Activated T-cell treated with anti-CD3 and anti-CD28 coated beads, Interleukin-2, amount 50 U/mL, for 72 hours (primary cell): Measurements from ENCODE around the gene PRKN. TPM values are rescaled to one million over a fixed set of nuclear protein-coding genes. Genes with fewer than 3 reads are reported as not detected.

Experiments used
- ATAC-seq, 2 donors: fragments of 150-1000 bp; cut with Tn5 transposase; replicated peaks in 1 of 2; 2 replicates each; pipeline ENCODE4 v1.10.0; 2021; ENCODE audit warnings: moderate library complexity in 2 of 2, mild to moderate bottlenecking in 1 of 2
- DNase-seq, 2 donors: peaks; one replicate each; pipeline ENCODE4 v3.0.0; 2021 to 2022; ENCODE audit warnings: mixed read lengths in 1 of 2
- H3K27ac Mint-ChIP-seq: one replicate; pipeline ENCODE4 v1.8.0; 2022; ENCODE audit warnings: mild to moderate bottlenecking, moderate library complexity, mixed read lengths
- H3K27me3 Mint-ChIP-seq: one replicate; pipeline ENCODE4 v1.8.0; 2022; ENCODE audit warnings: low read depth, mixed read lengths
- H3K36me3 Mint-ChIP-seq, 2 donors: one replicate each; pipeline ENCODE4 v1.8.0; 2022; ENCODE audit warnings: mixed read lengths in 2 of 2, mild to moderate bottlenecking in 1 of 2; ENCODE audit not compliant: insufficient read depth in 2 of 2
- H3K4me1 Mint-ChIP-seq: one replicate; pipeline ENCODE4 v1.8.0; 2022; ENCODE audit warnings: low read depth, mixed read lengths
- H3K4me3 Mint-ChIP-seq, 2 donors: one replicate each; pipeline ENCODE4 v1.8.0; 2022; ENCODE audit warnings: mild to moderate bottlenecking in 2 of 2, mixed read lengths in 2 of 2, moderate library complexity in 2 of 2
- H3K9me3 Mint-ChIP-seq, 2 donors: one replicate each; pipeline ENCODE4 v1.8.0; 2022; ENCODE audit warnings: mixed read lengths in 2 of 2
- total RNA-seq, 2 donors: library from RNA; stranded (reverse); gene quantifications; one replicate each; pipeline ENCODE4 v1.2.3, GENCODE V29; 2022

The PRKN gene
- total RNA-seq, 2 donors from 2014 or later, result 2.5 to 2.8 TPM

DNA sequence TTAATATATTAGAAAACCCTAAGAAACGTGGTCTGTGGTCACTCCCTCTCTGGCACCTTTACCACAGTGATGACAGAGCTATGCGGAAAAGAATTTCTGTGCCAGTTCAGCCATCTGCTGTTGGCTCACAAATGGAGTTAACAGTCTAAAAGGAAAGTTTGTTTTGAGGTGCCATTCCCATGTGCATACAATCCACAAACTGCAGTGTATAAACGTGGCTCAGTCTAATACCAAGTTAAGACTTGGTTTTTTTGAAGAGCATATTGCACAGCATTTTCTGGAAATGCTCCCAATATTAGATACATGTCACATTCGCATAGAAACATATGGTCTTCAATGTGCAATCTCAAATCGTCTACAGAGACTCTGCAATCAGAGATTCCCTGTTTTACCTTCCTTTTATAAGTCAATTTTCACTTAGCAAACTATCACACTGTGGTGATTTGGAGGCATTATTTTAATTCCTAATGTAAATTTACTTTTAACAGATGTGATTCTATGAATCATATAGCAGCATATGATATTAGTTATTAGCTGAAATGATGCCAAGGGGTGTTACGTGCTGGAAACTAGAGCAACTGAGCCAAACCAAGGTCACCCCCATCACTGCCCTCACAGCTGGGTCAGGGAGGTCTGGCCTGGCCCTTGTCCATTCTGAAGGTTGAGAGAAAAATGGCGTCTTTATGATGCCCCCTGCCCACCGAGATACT is 383.5 kb downstream of the PRKN start:
- Mint-ChIP-seq H3K27ac (no peak overlapping the region), H3K4me3 (no peak overlapping the region), H3K27me3 (no peaks in the 10 kb centered on the region), H3K4me1 (no peaks in the 10 kb centered on the region), H3K36me3 (peaks cover 0 to 2% of the 10 kb centered on the region in 2 donors), H3K9me3 (peaks cover 0 to 5% of the 10 kb centered on the region in 2 donors)
- ATAC-seq, result no peak
- DNase-seq, result no peak

DNA sequence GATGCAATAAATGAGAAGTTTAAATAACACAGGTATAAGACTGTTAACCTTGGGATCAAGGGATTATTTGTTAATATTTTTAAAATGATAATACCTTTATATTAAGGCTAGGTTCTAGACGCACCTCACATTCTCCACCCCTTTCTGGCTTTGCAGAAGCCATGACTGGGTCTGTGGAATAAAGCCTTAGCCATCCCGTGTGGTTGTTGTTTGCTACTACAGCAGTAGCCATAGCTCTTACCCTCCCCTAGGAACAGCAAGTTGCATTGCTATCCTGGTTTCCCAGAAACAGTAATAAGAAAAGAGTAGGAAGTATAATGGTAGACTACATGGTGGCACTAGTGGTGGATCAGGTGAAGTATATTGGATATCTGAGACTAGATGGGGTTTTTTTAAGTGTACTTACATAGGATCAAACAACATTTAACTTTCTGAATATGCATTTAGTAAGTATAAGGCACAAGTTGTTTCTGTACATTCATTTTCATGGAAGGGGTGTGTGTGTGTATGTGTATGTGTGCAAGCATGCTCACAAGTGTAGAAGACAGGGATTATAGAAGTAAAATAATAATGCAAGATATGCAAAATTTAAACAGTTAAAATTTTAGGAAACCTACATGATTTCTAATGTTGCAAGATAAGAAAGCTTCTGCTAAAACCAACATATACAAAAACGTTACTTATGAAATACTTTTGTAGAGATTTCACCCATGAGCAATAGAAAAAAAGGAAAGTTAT is 384.2 kb downstream of the PRKN start:
- DNase-seq (no peak), ATAC-seq (no peak)
- no peak overlapping the region for H3K27ac Mint-ChIP-seq
- H3K9me3 Mint-ChIP-seq, result peaks cover 0 to 5% of the 10 kb centered on the region in 2 donors
- no peaks in the 10 kb centered on the region for H3K27me3 Mint-ChIP-seq
- H3K36me3 Mint-ChIP-seq, result peaks cover 0 to 2% of the 10 kb centered on the region in 2 donors
- H3K4me1 Mint-ChIP-seq, result no peaks in the 10 kb centered on the region
- H3K4me3 Mint-ChIP-seq, result no peak overlapping the region

DNA sequence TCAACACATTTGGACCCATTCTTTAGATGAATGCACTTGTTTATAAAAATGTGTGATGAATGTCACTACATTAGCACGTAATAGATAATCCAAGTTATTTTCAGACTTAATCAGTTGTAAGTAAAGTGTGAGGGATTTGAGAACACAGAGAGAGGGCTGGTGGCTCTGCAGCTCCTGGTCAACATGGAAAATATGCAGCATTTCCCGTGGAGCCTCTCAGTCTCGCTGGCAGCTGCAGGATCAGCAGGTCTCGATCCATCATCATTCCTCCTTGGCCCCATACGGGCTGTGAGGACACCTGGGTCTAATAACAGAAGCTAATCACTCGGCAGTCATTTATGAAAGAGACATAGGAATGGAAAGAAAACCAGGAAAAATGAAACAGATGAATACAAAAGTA is 390.2 kb downstream of the PRKN start:
- Mint-ChIP-seq H3K4me3 (no peak overlapping the region), H3K9me3 (peaks cover 0 to 5% of the 10 kb centered on the region in 2 donors), H3K36me3 (peaks cover 0 to 2% of the 10 kb centered on the region in 2 donors), H3K27me3 (no peaks in the 10 kb centered on the region), H3K27ac (no peak overlapping the region), H3K4me1 (no peaks in the 10 kb centered on the region)
- ATAC-seq (no peak), DNase-seq (no peak)

GRCh38 chr6:162336359-162336758 is 391.2 kb downstream of the PRKN start:
- H3K9me3 Mint-ChIP-seq, result peaks cover 1 to 6% of the 10 kb centered on the region in 2 donors
- no peak overlapping the region for H3K4me3 Mint-ChIP-seq
- DNase-seq (no peak), ATAC-seq (no peak)
- no peak overlapping the region for H3K27ac Mint-ChIP-seq
- peaks cover 0 to 2% of the 10 kb centered on the region in 2 donors for H3K36me3 Mint-ChIP-seq
- H3K4me1 Mint-ChIP-seq, result no peaks in the 10 kb centered on the region
- no peaks in the 10 kb centered on the region for H3K27me3 Mint-ChIP-seq

- no peaks in the 10 kb centered on the region for H3K27me3 Mint-ChIP-seq
- no peak overlapping the region for H3K27ac Mint-ChIP-seq
- no peak overlapping the region for H3K4me3 Mint-ChIP-seq
- ATAC-seq (no peak), DNase-seq (no peak)
- H3K4me1 Mint-ChIP-seq, result no peaks in the 10 kb centered on the region
- peaks cover 2 to 3% of the 10 kb centered on the region in 2 donors for H3K9me3 Mint-ChIP-seq
- peaks cover 0 to 2% of the 10 kb centered on the region in 2 donors for H3K36me3 Mint-ChIP-seq
Measured at GRCh38 chr6:162332365-162332764, 395.2 kb downstream of the PRKN start.

DNA sequence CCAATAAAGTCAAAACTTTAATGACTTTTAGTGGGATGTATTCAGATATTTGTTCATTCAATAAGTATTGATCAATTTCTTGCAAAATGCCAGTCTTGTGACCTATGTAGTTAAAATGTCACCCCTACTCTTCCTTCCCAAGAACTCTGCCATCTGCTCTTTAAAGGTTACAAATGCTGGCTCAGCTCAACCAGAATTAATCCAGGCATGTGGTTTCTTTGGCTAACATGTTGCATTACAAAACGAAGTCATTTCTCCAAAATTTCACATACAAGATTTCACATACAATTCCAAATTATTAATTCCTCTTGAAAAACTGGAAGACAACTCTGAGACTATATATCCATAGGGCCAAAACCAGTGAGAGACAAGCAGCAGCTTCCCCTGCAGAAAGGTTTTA is 395.7 kb downstream of the PRKN start:
- H3K4me1 Mint-ChIP-seq, result no peaks in the 10 kb centered on the region
- H3K4me3 Mint-ChIP-seq, result no peak overlapping the region
- no peak overlapping the region for H3K27ac Mint-ChIP-seq

DNA sequence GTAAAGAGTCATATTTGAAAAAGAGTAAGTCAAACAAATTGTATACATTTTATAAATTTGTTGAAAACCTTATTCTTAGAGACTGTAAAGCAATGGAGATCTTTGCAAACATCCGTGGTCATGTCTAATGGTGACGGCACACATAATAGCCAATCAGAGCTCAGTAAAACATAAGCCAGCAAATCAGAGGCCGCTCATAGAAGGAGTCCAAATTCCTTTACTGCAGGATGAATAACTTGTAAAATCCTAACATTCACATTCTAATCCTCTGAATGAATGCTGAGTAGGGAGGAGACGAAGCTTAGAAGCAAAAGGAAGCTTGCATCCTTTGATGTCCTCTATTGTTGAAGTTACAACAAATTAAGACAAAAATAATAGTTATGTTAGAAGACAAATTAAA is 401.7 kb downstream of the PRKN start:
- DNase-seq, result no peak
- no peak overlapping the region for H3K4me3 Mint-ChIP-seq
- peaks cover 3 to 4% of the 10 kb centered on the region in 2 donors for H3K9me3 Mint-ChIP-seq
- ATAC-seq, result no peak
- no peaks in the 10 kb centered on the region for H3K4me1 Mint-ChIP-seq
- no peaks in the 10 kb centered on the region for H3K27me3 Mint-ChIP-seq
- no peak overlapping the region for H3K27ac Mint-ChIP-seq
- peaks cover 2% of the 10 kb centered on the region in 2 donors for H3K36me3 Mint-ChIP-seq

More for the DNA sequence above, 395.7 kb downstream of the PRKN start:
- Mint-ChIP-seq H3K9me3 (peaks cover 2 to 3% of the 10 kb centered on the region in 2 donors), H3K27me3 (no peaks in the 10 kb centered on the region), H3K36me3 (peaks cover 2% of the 10 kb centered on the region in 2 donors)
- ATAC-seq (no peak), DNase-seq (no peak)

- peaks cover 2% of the 10 kb centered on the region in 2 donors for H3K36me3 Mint-ChIP-seq
- H3K9me3 Mint-ChIP-seq, result peaks cover 3 to 4% of the 10 kb centered on the region in 2 donors
- ATAC-seq (no peak), DNase-seq (no peak)
- no peaks in the 10 kb centered on the region for H3K27me3 Mint-ChIP-seq
- H3K4me3 Mint-ChIP-seq, result no peak overlapping the region
- H3K4me1 Mint-ChIP-seq, result no peaks in the 10 kb centered on the region
- no peak overlapping the region for H3K27ac Mint-ChIP-seq
Measured at GRCh38 chr6:162325051-162325450, 402.5 kb downstream of the PRKN start.

GRCh38 chr6:162315291-162315690 is 412.3 kb downstream of the PRKN start:
- ATAC-seq (no peak), DNase-seq (no peak)
- no peak overlapping the region for H3K4me3 Mint-ChIP-seq
- no peaks in the 10 kb centered on the region for H3K4me1 Mint-ChIP-seq
- no peaks in the 10 kb centered on the region for H3K27me3 Mint-ChIP-seq
- H3K36me3 Mint-ChIP-seq, result no peaks in the 10 kb centered on the region
- peaks cover 0 to 4% of the 10 kb centered on the region in 2 donors for H3K9me3 Mint-ChIP-seq
- H3K27ac Mint-ChIP-seq, result no peak overlapping the region

GRCh38 chr6:162313922-162314660 is 413.5 kb downstream of the PRKN start:
- H3K36me3 Mint-ChIP-seq, result peaks cover 0 to 2% of the 10 kb centered on the region in 2 donors
- ATAC-seq (no peak), DNase-seq (no peak)
- no peak overlapping the region for H3K4me3 Mint-ChIP-seq
- H3K27ac Mint-ChIP-seq, result no peak overlapping the region
- H3K9me3 Mint-ChIP-seq, result peaks cover 3 to 7% of the 10 kb centered on the region in 2 donors
- no peaks in the 10 kb centered on the region for H3K27me3 Mint-ChIP-seq
- H3K4me1 Mint-ChIP-seq, result no peaks in the 10 kb centered on the region

- Mint-ChIP-seq H3K9me3 (peaks cover 5 to 6% of the 10 kb centered on the region in 2 donors), H3K4me1 (no peaks in the 10 kb centered on the region), H3K27me3 (no peaks in the 10 kb centered on the region), H3K27ac (no peak overlapping the region), H3K4me3 (no peak overlapping the region), H3K36me3 (peaks cover 0 to 2% of the 10 kb centered on the region in 2 donors)
- ATAC-seq (no peak), DNase-seq (no peak)
Measured at GRCh38 chr6:162307865-162308264, 419.7 kb downstream of the PRKN start.

- Mint-ChIP-seq H3K9me3 (peaks cover 4 to 5% of the 10 kb centered on the region in 2 donors), H3K4me1 (no peaks in the 10 kb centered on the region), H3K36me3 (peaks cover 0 to 2% of the 10 kb centered on the region in 2 donors), H3K27me3 (no peaks in the 10 kb centered on the region), H3K27ac (no peak overlapping the region), H3K4me3 (no peak overlapping the region)
- DNase-seq (no peak), ATAC-seq (no peak)
Measured at GRCh38 chr6:162306616-162307015, 420.9 kb downstream of the PRKN start.

DNA sequence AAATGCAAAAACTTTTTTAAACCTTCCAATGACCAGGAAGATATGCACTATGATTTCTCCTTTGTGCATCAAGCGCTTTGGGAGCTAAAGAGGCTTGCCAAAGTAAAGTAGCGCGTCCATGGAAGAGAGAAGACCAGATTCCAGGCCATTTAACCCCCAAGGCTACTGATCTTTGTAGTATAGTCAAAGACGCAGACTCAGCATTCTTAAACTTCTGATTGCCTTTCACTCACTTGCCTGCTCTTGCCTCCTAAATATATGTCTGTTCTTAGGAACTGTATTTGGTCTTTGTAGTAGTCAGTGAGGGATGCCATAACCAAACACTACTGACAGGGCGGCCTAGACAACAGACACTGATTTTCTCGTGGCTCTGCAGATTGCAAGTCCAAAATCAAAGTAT is 426.4 kb downstream of the PRKN start:
- Mint-ChIP-seq H3K36me3 (no peaks in the 10 kb centered on the region), H3K27me3 (no peaks in the 10 kb centered on the region), H3K4me1 (no peaks in the 10 kb centered on the region), H3K4me3 (no peak overlapping the region), H3K9me3 (no peaks in the 10 kb centered on the region), H3K27ac (no peak overlapping the region)
- ATAC-seq (no peak), DNase-seq (no peak)
